Measurements from ENCODE around the gene SGIP1.

DNA sequence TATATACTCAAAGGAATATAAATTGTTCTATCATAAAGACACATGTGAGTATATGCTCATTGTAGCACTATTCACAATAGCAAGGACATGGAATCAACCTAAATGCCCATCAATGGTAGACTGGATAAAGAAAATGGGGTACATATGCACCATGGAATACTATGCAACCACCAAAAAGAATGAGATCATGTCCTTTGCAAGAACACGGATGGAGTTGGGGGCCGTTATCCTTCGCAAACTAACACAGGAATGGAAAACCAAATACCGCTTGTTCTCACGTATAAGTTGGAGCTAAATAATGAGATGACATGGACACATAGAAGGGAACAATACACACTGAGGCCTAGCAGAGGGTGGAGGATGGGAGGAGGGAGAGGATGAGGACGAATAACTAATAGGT, 16.0 kb upstream of the SGIP1 start:
- TF ChIP-seq POLR2A (IDR thresholded peaks at IDR 0.05; ENCODE audit: low read depth, low read length) (no peak), POLR2AphosphoS5 (IDR thresholded peaks at IDR 0.05; ENCODE audit: low read depth, low read length) (no peak), TAF1 (IDR thresholded peaks at IDR 0.05; ENCODE audit: low read depth, low read length) (no peak), SPI1 (IDR thresholded peaks at IDR 0.05; ENCODE audit: low read depth, low read length) (no peak), POU2F2 (IDR thresholded peaks at IDR 0.05; ENCODE audit: low read depth, low read length) (no peak), PAX5 (IDR thresholded peaks at IDR 0.05; ENCODE audit: insufficient read depth, low read length, severe bottlenecking) (no peak)
